GM10266 (cell line): ENCODE data around the gene MAML2.
A peak's percentile ranks its signal among the peaks of the same experiment; 100 is the strongest.

Experiments
- DNase-seq: peaks from one replicate; pipeline ENCODE4 v3.0.0; 2012; ENCODE audit errors: extremely low spot score
- TF ChIP-seq, protein P1 (sequence below): IDR thresholded peaks from 2 replicates; pipeline ENCODE4 v1.5.1; 2012; ENCODE audit warnings: mild to moderate bottlenecking, low read depth; ENCODE audit not compliant: control insufficient read depth, insufficient read depth; ENCODE audit errors: missing control alignments

Gene MAML2

GRCh38 chr11:96193745-96194443 is 149.1 kb downstream of the MAML2 start:
- no peak for DNase-seq
- TF ChIP-seq, protein P1, sequence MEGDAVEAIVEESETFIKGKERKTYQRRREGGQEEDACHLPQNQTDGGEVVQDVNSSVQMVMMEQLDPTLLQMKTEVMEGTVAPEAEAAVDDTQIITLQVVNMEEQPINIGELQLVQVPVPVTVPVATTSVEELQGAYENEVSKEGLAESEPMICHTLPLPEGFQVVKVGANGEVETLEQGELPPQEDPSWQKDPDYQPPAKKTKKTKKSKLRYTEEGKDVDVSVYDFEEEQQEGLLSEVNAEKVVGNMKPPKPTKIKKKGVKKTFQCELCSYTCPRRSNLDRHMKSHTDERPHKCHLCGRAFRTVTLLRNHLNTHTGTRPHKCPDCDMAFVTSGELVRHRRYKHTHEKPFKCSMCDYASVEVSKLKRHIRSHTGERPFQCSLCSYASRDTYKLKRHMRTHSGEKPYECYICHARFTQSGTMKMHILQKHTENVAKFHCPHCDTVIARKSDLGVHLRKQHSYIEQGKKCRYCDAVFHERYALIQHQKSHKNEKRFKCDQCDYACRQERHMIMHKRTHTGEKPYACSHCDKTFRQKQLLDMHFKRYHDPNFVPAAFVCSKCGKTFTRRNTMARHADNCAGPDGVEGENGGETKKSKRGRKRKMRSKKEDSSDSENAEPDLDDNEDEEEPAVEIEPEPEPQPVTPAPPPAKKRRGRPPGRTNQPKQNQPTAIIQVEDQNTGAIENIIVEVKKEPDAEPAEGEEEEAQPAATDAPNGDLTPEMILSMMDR: no peak

GRCh38 chr11:96191752-96192151 is 151.2 kb downstream of the MAML2 start:
- DNase-seq: no peak
- TF ChIP-seq, protein P1: no peak

DNA sequence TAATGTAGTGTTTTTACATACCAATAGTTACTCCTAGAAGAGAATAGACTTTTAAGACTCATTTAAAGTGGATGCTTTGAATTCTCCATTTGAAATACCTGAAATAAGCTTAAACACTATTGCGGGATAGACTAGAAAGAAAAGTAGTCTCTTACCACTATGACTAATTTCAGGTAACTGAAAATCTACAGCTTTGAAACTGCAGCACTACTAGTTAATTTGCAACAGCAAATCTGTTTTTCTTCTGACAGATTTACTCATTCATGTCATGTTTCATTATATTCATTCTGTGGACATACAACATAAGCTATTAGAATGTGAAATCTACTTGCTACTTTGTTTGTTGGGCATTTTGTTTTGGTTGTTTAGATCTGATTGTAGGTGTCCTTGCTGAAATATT is 153.6 kb downstream of the MAML2 start:
- no peak for DNase-seq
- TF ChIP-seq, protein P1: no peak

GRCh38 chr11:96188243-96189006 is 154.6 kb downstream of the MAML2 start:
- peak; percentile 18 for DNase-seq

GRCh38 chr11:96187822-96188221 is 155.2 kb downstream of the MAML2 start:
- no peak for DNase-seq
- TF ChIP-seq, protein P1: no peak

More at GRCh38 chr11:96188243-96189006, 154.6 kb downstream of the MAML2 start:
- TF ChIP-seq, protein P1: no peak

- DNase-seq: no peak
- TF ChIP-seq, protein P1: no peak
Observed at GRCh38 chr11:96186806-96187205, 156.2 kb downstream of the MAML2 start.
